T-helper 1 cell (primary cell): ENCODE results near the gene SPAG16.
"Not testable (repeated sequence)": the region's sequence is repeated elsewhere in the genome, so short reads cannot be mapped to it uniquely, and the experiment has no call there.

Source experiments
- DNase-seq, 5 donors: peaks; one replicate each; pipeline ENCODE4 v3.0.0-alpha.2; 2012 to 2020

The SPAG16 gene

DNA sequence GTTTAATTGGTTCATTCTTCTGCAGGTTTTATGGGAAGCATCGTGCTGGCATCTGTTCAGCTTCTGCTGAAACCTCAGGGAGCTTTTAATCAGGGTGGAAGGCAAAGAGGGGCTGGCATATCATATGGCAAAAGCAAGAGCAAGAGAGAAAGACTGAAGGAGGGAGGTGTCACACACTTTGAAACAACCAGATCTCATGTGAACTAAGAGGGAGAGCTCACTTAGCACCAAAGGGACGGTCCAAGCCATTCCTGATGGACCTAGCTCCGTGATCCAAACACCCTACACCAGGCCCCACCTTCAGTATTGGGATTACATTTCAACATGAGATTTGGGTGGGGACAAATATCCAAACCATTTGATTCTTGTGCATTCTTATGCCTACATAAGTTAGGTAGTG lies 563.1 kb downstream of the SPAG16 start:
- DNase-seq: no peak

DNA sequence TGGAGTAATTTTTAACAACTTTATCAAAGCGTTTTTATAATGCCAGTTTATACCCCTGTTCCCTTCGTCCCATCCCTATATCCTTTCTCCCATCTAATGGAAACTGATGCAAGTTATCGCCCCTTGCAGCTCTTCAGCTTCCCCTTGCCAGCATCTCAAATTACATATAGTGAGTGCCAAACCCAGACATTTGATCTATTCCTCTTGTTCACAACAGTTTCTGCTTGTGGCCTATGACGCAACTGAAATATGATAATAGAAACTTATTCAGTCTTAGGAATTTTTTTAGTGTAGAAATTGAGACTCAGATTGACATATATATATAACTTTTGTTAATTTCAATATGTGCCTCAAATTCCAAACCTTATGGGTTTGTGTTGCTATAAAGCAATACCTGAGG lies 564.4 kb downstream of the SPAG16 start:
- no peak for DNase-seq

DNA sequence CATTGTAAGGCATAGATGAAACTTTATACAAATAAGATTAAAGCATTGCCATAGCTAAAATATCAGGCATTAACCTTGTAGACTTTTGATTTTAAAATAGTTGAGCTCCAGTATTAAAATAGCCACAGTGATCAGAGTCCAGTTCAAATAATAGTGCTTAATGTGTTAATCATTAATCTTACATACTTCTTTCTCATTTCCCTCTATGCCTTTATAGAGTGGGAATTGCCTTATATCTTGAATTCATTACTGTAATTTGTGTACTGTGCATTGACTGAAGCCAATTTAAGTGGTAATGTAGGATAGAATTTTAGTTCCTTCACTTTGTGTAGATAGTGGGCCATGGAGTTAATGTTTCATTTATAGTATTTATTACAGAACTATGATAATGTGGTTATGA lies 577.4 kb downstream of the SPAG16 start:
- DNase-seq: no peak

DNA sequence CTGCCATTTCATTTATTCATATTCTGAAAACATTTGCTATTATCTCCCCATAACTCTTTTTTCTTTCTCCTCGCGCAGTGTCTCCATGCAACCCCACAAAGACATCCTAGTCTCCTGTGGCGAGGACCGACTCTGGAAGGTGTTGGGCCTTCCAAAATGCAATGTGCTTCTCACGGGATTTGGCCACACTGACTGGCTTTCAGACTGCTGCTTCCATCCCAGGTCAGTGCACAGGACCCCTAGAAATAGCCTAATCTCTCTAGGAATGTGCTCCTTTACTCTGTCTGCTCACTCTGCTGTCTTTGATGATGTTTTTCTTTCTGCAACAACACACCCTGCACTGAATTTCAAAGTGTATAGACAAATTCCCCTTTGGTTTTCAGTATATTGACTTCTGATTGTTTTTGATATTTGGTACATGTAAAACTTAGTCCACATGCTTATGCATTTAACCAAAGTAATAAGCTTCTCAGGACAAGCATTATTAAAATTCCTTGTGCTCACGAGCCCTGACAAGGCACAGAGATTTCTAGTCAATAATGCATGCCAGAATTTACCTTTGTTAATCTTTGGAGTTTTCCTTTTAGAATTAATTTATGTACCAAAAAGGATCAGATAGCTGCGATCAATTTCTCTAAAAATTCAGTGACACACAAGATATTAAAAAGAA lies 578.3 kb downstream of the SPAG16 start:
- no peak for DNase-seq

DNA sequence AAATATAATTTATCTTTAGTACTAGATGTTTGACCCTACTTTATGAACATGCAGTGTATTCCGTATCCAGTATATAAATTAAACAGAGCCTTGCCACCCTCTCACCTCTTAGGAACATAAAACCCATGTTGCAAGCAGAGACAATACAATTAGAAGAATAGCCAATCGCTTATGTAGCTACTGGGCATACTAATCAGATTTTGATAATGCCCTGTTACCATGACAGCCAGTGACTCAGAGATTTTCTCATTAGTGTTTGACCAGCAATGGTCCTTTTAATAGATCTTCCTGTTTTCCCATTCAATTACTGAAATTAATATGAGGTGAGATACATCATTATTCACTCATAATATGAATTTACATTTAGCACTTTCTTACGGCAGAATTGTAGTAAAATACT lies 579.3 kb downstream of the SPAG16 start:
- no peak for DNase-seq

DNA sequence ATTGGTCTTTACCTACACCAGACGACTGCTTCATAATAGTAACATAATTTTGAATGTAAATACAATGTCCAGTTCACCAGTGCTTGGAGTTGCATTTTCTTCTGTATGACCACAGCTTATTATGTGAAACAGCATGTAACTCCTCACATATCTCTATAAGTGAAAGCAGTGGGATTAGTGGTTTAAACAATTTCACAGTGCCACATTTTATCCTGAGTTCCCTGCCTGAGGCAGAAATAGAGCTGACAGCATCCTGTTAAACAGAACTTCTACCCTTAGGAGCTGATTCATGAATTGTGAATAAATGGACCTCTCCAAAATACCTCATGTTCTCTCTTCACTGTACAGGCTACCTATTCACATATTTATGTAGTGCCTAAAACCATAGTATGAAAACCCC lies 584.3 kb downstream of the SPAG16 start:
- no peak for DNase-seq

DNA sequence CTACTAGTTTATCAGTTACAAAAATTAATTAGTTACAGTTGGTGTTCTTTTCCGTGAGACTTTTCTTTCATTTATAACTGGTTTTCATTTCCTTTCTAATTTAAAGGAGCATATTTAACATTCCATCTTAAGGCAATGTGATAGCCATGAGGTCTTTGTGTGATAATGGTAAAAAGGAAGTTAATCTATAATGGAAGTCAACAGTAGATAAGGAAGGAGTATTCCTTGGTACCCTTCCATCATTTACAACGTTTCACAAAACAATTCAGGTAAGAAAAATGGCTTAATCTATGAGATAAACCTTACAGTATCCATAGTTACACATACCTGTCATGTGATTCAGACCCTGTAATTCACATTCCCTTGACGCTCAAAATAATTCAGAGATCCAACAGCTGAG lies 601.2 kb downstream of the SPAG16 start:
- no peak for DNase-seq

DNA sequence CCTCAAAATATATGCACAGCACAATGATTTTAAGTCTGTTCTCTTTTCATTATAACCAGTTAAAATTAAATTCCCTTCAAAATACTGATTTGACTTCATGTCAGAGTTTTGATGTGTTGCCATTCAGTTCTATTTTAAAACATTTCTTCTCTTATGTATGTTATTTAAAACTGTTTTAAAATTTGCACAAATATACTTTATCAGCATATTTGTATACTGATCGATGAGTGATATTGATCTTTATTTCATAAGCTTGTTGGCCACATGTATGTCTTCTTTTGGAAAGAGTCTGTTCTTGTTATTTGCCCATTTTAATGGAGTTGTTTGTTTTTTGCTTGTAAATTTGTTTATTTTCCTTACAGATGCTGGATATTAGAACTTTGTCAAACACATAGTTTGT lies 630.2 kb downstream of the SPAG16 start:
- DNase-seq: no peak

DNA sequence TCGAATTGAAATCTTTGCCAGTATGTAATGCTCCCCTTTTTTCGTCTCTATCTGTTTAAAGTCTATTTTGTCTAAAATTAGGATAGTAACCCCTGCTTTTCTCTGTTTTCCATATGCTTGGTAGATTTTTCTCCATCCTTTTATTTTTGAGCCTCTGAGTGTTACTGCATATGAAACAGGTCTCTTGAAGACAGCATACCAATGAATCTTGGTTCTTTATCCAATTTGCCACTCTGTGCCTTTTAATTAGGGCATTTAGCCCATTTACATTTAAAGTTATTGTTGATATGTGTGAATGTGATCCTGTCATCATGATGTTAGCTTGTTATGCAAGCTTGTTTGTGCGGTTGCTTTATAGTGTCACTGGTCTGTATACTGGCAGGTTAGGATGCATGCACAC lies 635.8 kb downstream of the SPAG16 start:
- DNase-seq: no peak

DNA sequence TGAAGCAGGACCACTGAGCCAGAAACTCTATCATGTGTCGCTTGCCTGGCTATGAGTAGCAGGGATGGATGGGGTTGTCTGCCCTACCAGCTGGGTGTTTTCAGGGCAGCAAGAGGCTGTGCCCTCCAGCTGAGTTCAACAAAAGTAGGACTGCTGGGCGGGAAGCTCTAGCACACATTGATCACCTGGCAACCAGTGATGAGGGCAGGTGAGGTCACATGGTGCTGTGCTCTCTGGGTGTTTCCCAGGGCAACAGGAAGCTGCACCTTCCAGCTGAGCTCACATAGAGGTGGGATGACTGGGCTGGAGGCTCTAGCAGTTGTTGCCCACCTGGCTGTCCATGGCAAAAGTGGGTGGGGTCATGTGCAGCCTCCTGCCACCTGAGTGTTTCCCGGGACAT lies 639.3 kb downstream of the SPAG16 start:
- DNase-seq: no peak

DNA sequence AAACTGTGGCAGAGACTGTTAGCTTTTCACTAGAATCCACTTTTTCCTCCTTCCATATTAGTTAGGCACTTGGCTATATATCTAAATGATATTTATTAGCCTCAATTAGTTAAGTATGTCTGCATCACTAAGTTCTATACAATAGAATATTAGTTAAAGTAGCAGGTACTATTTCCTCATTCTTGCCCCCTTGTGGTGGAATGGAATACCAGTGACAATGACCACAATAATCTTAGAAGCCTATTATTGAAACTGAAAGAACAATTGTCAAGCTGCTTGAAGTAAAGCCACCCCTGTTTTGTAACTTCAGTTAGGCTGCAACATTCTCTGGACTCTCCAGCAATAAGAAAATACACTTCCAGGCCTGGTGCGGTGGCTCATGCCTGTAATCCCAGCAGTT lies 650.3 kb downstream of the SPAG16 start:
- DNase-seq: peak in 1 of 5 donors; percentile 14

DNA sequence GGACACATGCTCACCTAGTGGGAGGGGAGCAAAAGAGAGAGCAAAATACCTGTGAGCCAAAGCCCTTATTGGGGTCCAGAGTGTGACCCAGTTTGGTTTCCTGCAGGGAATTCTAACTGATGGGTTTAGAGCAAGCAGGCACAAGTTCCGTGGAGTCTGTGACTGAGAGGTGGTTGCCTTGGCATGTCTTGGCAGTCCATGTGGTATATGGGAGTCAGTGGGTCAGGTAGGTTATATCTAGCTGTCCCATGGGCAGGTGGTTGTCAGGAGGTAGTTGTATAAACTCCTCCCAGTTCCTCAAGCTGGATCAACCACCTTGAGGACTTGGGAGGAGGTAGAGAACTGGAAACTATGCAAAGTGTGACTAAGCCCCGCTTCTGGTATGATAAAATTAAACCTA lies 673.8 kb downstream of the SPAG16 start:
- DNase-seq: no peak

DNA sequence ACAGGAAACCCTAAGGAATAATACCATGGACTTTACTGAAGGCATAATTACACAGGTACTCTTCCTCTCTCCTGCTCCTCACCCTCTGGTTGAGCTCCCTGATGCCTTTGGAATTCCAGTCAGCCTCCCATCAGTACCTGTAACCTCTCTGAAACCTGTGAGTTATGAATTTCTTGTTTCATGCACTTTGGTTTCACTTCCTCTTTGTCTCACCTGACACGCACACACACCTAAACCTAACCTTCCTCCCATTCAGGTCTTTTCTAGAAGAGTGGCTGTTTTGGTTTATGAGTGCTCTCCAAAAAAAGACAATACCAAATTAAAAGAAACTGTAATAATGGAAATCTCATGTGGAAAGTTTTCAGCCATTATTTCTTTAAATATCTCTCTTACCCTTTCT lies 675.3 kb downstream of the SPAG16 start:
- DNase-seq: no peak

DNA sequence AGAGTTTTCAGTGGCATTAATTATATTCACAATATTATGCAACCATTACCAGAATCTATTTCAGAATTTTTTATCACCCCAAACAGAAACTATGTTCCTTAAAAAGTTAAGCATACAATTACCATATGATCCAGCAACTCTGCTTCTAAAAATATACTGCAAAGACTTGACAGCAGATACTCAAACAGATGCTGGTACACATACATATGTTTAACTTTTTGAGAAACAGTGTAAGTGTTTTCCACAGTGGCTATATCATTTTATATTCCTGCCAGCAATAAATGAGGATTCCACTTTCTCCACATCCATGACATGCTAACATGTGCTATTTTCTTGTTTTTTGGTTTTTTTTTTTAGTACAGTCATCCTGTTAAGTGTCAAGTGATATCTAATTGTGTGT lies 687.3 kb downstream of the SPAG16 start:
- DNase-seq: no peak

DNA sequence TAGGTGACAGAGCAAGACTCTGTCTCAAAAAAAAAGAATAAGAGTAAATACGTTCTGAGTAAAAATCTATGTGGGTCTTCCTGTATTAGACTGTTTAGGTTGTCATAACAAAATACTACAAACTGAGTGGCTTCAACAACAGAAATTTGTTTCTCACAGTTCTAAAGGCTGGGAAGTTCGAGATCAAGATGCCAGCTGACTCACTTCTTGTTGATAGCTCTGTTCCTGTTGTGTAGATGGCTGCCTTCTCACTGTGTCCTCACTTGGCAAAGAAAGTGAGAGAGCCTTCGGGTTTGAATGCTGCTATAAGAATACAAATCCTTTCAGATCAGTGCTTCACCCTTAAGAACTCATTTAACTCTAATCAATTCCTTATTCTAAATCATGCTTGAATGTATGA lies 696.6 kb downstream of the SPAG16 start:
- DNase-seq: no peak

DNA sequence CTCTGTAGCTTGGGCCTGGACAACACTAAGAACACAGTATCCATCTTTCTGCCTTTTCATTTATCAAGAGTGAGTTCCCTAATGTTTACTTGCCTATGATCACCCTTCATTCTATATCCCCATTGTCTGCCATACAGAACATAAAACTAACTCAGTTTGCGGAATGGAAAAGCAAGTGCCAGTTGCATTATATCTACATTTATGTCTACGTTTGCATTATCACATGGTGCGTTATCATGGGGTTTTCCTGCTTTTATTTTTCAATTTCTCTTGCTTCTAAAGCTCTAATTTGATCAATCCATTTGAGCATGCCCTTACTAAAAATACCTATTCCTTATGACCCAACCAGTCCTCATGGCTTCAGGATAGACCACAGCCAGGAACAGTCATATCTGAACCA lies 704.9 kb downstream of the SPAG16 start:
- DNase-seq: no peak

DNA sequence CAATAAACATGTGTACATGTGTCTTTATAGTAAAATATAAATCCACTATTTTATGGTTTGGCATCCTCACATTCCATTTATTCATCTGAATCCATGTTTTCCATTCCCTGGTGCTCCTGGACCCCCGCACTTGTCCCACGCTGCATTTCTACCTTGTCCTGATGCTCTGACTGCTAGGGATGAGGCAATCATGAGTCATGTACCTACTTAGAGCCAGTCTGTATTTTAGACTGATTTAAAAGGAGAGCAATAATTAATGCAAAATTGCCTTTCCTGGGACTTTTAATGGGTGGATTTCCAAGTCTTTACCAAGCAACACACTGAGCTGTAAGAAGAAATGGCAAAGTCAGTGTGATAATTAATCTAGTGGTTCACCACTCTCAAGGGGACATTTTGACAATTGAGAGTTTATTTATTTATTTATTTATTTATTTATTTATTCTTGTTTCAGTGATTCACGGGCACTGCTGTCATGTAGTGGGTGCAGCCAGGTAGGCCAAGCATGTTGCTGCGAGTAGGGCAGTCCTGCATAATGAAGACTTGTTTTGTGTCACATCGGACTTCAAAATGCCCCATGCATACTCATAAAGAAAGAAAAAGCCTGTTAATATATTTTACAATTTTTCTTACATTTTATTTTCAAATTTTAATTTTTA lies 707.3 kb downstream of the SPAG16 start:
- DNase-seq: no peak

DNA sequence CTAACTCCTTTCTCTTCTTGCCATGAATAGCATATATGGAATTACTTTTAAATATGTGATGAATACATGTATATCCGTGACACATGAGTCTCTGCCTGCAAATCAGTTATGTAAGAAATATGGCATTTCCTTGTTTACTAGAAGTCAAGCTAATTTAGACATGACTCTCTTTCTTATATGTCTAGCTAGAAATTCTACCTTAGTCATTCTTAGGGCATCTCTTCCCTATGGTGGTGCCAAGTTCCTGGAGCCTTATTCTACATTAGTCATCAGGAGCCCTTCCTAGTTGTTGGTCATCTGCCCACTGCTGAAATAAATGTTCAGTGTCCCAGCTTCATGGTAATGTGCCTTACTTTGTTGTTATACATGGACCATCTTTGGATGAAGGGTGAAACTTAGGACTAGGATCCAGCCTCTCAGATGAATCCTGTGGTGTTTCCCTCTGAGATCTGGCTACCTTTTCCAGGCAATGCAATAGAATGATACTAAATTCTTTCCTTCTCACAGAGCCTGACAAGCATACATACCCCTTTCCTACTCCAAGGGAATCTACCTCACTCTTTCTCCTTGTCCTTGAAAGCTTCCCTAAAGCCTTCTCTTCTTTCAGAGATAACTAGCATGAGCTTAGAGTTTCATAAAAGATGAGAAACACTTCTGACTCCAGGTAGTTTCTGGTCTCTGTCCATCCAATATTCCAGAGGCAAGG lies 711.3 kb downstream of the SPAG16 start:
- no peak for DNase-seq

DNA sequence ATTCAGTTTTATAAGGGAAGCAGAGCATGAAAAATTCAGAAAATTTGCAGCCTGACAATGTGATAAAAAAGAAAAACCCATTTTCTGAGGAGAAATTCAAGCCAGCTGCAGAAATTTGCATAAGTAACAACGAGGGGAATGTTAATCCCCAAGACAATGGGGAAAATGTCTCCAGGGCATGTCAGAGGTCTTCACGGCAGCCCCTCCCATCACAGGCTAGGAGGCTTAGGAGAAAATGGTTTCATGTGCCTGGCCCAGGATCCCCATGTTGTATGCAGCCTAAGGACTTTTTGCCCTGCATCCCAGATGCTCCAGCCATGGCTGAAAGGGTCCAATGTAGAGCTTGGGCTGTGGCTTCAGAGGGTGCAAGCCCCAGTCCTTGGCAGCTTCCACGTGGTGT lies 714.7 kb downstream of the SPAG16 start:
- not testable (repeated sequence) for DNase-seq

DNA sequence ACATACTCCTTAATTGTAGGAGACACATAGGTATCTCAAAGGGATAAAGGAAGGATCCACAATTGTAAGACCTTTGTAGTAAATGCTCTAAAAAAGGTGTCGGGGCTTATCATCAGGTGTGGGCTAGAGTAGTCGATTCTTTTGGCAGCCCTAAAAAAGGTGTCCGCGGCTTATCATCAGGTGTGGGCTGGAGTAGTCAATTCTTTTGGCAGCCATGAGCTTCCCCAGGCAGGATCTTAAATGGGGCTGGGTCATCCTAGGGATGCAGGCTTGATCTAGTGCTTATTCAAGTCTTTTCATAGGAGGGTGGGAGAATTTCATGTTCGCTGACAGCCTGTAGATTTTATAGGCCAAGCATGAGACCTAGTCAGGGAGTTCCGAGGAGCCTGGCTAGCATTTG lies 720.2 kb downstream of the SPAG16 start:
- DNase-seq: no peak

DNA sequence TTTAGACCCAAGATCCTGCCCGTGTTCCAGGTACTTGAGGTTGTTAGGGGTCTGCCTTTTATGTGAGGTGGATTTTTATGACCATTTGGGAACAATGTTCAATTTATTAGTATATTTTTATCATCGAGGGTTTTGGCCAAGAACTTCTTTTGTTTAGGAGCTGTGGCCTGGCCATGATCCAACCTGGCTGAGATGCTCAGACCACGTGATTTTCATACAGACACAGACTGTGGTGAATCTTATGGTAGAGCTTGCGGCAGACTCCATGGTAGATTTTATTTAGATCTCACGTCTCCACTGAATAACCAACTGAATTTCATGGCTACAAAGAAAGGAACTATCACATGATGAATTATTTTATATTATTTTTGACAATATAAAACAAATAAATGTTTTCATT lies 721.1 kb downstream of the SPAG16 start:
- no peak for DNase-seq

DNA sequence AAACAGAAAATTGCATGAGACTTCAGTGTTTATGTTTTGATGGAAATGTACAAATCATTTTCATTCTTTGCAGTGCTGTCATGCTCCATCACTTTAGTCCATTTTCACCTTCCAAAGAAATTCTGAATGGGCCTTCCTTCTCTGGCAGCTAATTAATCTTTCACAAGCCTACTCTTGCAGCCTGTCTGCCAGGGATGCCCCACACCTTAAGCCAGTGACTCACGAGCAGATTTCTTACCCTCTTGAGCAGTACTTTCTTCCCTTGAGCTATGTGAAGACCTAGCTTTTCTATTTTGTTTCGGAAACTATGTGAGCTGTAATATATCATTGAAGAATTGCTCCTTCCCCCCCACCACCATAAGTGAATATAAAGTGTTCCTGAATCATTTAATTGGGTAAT lies 722.3 kb downstream of the SPAG16 start:
- no peak for DNase-seq

DNA sequence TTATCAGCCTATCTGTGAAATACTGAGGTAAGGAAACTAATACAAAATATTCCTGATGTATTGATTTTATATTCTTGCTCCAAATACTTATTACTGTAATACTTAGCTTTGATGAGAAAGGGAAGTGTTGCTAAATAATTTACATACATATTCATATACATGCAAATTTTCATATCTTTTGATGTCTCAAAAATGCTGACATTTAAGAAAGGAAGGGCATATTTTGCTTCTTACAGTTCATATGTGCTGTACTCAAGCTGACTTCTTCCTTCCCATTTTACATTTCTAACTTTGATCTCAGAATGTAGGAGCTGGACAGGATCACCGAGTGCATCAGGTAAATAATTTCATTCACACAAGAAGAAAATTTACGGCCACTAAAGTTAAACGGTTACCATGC lies 727.4 kb downstream of the SPAG16 start:
- DNase-seq: no peak

DNA sequence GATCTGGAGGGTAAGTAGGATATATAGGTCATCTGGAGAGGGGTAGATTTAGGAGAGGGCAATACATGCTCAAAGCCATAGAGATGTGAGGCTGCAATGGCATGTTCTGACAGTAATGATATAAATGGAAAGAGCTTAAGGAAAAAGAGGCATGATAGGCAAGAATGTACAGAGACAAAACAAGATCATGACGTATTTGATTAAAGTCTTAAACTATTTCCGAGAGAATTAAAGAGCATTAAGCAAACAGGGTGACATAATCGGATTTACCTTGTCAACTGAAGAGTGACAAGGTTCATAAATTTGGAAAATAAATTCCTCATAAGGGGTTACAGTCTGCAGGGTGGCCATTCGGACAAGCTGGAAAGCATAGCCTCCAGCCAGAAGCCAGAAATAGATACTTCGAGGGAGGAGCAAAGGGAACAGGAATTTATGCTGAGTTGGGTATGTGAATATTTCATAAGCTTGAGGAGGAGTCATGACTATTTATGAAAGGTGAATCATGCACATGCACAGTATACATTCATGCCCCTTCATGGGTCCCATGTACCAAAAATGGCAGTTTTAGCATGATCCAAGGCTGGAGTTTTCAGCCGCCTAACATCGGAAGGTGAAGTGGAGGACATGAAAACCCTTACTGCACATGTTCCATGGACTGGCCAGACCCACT lies 730.4 kb downstream of the SPAG16 start:
- DNase-seq: no peak
